ENCODE measurements around the gene SETD1A. TPM values are rescaled to one million over a fixed set of nuclear protein-coding genes. Genes with fewer than 3 reads are reported as not detected.

Gene SETD1A
- total and polyA plus RNA-seq, 2 of the 4 experiments (the other 2 are of a cell fraction) = 0.54 to 5.8 TPM

GRCh38 chr16:30956601-30957455 lies 726 bp upstream of the SETD1A start:
- dilution Hi-C loops (cut with HindIII; ENCODE audit: low sequenced_read_pairs, unreplicated experiment) = no loop called here
- Histone ChIP-seq H3K4me3 (ENCODE audit: insufficient read depth, low read depth, low read length) (peak overlapping the region; percentile 61), H4K8ac (ENCODE audit: low read depth in 2 of 2, low read length in 2 of 2) (peak overlapping the region; percentile 95 to 98), H3K4me2 (ENCODE audit: low read depth, low read length) (peak overlapping the region; percentile 73), H3K36me3 (ENCODE audit: control insufficient read depth, insufficient read depth, low read length) (peaks cover 23% of the 10 kb centered on the region), H2BK20ac (ENCODE audit: low read depth, low read length) (peak overlapping the region; percentile 6; the same call in 1 of the 2 replicates), H2AK9ac (replicated peaks; ENCODE audit: low read depth, low read length, poor library complexity) (peak overlapping the region; percentile 94), H3K27ac (ENCODE audit: insufficient read depth, low read length) (peak overlapping the region; percentile 93), H3K9ac (ENCODE audit: low read depth, low read length) (peak overlapping the region; percentile 95), H3K18ac (ENCODE audit: low read depth, low read length) (peak overlapping the region; percentile 66), H3K4me1 (ENCODE audit: control insufficient read depth, insufficient read depth, low read length) (peaks cover 6% of the 10 kb centered on the region), H2BK120ac (ENCODE audit: low read depth, low read length) (peak overlapping the region; percentile 89), H3K4ac (ENCODE audit: low read depth, low read length) (peak overlapping the region; percentile 98), H2AFZ (replicated peaks; ENCODE audit: low read length, poor library complexity) (peak overlapping the region; percentile 99), H3K56ac (ENCODE audit: extremely low read depth, insufficient read depth, low read length) (peak overlapping the region; percentile 99), H3K27me3 (ENCODE audit: control insufficient read depth, insufficient read depth, low read length) (no peaks in the 10 kb centered on the region), H4K5ac (ENCODE audit: low read depth, low read length) (peak overlapping the region; percentile 81), H4K91ac (ENCODE audit: insufficient read depth, low read depth, low read length) (peak overlapping the region; percentile 92), H3K23ac (ENCODE audit: low read depth, low read length) (peak overlapping the region; percentile 94; the same call in 1 of the 2 replicates), H2AK5ac (ENCODE audit: low read depth, low read length) (peak overlapping the region; percentile 68; the same call in 1 of the 2 replicates), H3K79me1 (ENCODE audit: low read depth in 1 of 2, low read length in 2 of 2) (peaks cover 33 to 40% of the 10 kb centered on the region in 2 experiments), H3K9me3 (ENCODE audit: control insufficient read depth, insufficient read depth, low read length) (no peaks in the 10 kb centered on the region), H2BK5ac (ENCODE audit: low read depth, low read length, poor library complexity, severe bottlenecking) (peak overlapping the region; percentile 89), H2BK15ac (ENCODE audit: low read depth, low read length) (peak overlapping the region; percentile 88; the same call in 1 of the 3 replicates), H3K14ac (replicated peaks; ENCODE audit: low read depth, low read length) (peak overlapping the region; percentile 96), H4K20me1 (ENCODE audit: insufficient read depth, low read length) (peaks cover 12% of the 10 kb centered on the region; the same call in 1 of the 2 replicates), H3K9me1 (ENCODE audit: insufficient read depth, low read length) (no peaks in the 10 kb centered on the region; the same call in 1 of the 2 replicates)
- BruUV-seq (replicated peaks) = no TSS peak
- intact Hi-C loops (cut with micrococcal nuclease) = loop anchor here (1.0 to 10.0 kb wide), 3 partner anchors 118 to 908 kb away; partner anchors contain the start of genes ZNF646 and ZNF668
- TF ChIP-seq MAZ (IDR thresholded peaks at IDR 0.05; ENCODE audit: borderline replicate concordance, low read depth, low read length) (peak; percentile 76; the same call in 1 of the 2 replicates), RCOR1 (IDR thresholded peaks at IDR 0.05; ENCODE audit: insufficient replicate concordance, low read length) (peak; percentile 85), CTCF (conservative IDR thresholded peaks at IDR 0.05; ENCODE audit: low read depth, low read length) (0 out of 2 replicates have a peak, but pooled peaks have one; percentile 24), RAD21 (IDR thresholded peaks at IDR 0.05; ENCODE audit: low read length) (no peak), NFE2L2 (IDR thresholded peaks at IDR 0.05; ENCODE audit: low read depth, low read length) (peak; percentile 22; the same call in 1 of the 2 replicates)
- ATAC-seq (ENCODE audit: low read depth) (peak; percentile 73), DNase-seq (peak; percentile 81)
- 23% methylated on average over 20 of the region's 42 CpGs; no CpG with 5 or more reads in 1 of the 2 experiments for WGBS, 2 experiments (ENCODE audit: extremely low coverage in 2 of 2, insufficient read length in 1 of 2)
- POLR2A ChIA-PET (ENCODE audit: unreplicated experiment) = no interaction called here
- CTCF ChIA-PET = interaction anchor here (0.6 kb wide), 1 partner anchor 511 kb away, joined by 3 read pairs; no protein-coding TSS in a partner anchor
- in situ Hi-C loops (cut with MboI; ENCODE audit: low sequenced_read_pairs) = no loop called here

All from IMR-90 (cell line).